ENCODE results near the gene FBXO10. TPM values are rescaled to one million over a fixed set of nuclear protein-coding genes. Genes with fewer than 3 reads are reported as not detected.

Gene FBXO10
- total RNA-seq, 1 donor from 2014 or later: 68.7 TPM

DNA sequence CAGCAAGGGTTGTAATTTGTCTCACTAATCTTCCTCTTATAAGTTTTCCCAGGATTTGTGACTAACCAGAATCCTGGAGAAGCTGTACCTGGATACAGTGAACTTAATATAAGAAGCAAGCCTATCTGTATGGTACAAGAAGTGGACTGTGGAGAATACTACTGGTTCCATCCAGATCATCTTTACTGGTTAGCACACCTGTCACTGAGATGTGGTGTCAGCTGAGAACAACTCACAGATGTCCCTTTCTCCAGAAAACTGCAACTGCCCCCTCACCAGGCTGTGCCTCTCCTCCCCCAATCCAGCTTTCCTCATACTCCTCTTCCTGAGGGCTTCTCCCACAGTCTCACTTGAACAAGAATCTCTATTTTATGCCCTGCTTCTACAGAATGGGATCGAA lies 4.9 kb downstream of the FBXO10 start:
- peak overlapping the region; percentile 36 for H3K27ac Mint-ChIP-seq (ENCODE audit: unreplicated experiment)
- H3K27me3 Mint-ChIP-seq (ENCODE audit: unreplicated experiment): peaks cover 5% of the 10 kb centered on the region
- no peak for DNase-seq
- peaks cover 34% of the 10 kb centered on the region for H3K4me1 Mint-ChIP-seq (ENCODE audit: low read depth, unreplicated experiment)
- peak overlapping the region; percentile 40 for H3K4me3 Mint-ChIP-seq (ENCODE audit: unreplicated experiment)
- TF ChIP-seq, protein P1, sequence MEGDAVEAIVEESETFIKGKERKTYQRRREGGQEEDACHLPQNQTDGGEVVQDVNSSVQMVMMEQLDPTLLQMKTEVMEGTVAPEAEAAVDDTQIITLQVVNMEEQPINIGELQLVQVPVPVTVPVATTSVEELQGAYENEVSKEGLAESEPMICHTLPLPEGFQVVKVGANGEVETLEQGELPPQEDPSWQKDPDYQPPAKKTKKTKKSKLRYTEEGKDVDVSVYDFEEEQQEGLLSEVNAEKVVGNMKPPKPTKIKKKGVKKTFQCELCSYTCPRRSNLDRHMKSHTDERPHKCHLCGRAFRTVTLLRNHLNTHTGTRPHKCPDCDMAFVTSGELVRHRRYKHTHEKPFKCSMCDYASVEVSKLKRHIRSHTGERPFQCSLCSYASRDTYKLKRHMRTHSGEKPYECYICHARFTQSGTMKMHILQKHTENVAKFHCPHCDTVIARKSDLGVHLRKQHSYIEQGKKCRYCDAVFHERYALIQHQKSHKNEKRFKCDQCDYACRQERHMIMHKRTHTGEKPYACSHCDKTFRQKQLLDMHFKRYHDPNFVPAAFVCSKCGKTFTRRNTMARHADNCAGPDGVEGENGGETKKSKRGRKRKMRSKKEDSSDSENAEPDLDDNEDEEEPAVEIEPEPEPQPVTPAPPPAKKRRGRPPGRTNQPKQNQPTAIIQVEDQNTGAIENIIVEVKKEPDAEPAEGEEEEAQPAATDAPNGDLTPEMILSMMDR (IDR thresholded peaks at IDR 0.05; ENCODE audit: partially characterized antibody, unreplicated experiment): no peak
- H3K36me3 Mint-ChIP-seq (ENCODE audit: unreplicated experiment): no peaks in the 10 kb centered on the region
- H3K9me3 Mint-ChIP-seq (ENCODE audit: unreplicated experiment): peaks cover 12% of the 10 kb centered on the region

DNA sequence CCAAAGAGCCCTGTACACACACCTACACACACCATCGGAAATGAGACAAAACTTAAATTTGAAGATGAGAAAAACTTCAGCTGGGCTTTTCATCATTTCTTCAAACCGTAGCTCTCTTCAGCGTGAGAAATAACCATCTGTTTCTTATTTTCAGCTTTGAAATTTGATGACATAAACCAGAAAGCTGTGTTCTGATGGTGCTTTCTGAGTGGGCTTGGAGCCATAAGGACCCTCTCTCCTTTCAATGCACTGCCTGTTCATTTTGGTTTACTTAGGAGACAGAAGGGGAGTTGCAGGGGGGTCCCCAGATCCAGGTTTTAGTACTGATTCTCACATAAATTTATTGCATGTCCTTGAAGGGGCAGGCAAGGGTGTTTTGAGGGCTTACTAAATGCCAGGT lies 9.5 kb downstream of the FBXO10 start:
- H3K9me3 Mint-ChIP-seq (ENCODE audit: unreplicated experiment): peaks cover 2% of the 10 kb centered on the region
- no peak for DNase-seq
- peaks cover 22% of the 10 kb centered on the region for H3K36me3 Mint-ChIP-seq (ENCODE audit: unreplicated experiment)
- peaks cover 28% of the 10 kb centered on the region for H3K4me1 Mint-ChIP-seq (ENCODE audit: low read depth, unreplicated experiment)
- H3K27ac Mint-ChIP-seq (ENCODE audit: unreplicated experiment): no peak overlapping the region
- TF ChIP-seq, protein P1 (IDR thresholded peaks at IDR 0.05; ENCODE audit: partially characterized antibody, unreplicated experiment): no peak
- H3K27me3 Mint-ChIP-seq (ENCODE audit: unreplicated experiment): no peaks in the 10 kb centered on the region
- no peak overlapping the region for H3K4me3 Mint-ChIP-seq (ENCODE audit: unreplicated experiment)

DNA sequence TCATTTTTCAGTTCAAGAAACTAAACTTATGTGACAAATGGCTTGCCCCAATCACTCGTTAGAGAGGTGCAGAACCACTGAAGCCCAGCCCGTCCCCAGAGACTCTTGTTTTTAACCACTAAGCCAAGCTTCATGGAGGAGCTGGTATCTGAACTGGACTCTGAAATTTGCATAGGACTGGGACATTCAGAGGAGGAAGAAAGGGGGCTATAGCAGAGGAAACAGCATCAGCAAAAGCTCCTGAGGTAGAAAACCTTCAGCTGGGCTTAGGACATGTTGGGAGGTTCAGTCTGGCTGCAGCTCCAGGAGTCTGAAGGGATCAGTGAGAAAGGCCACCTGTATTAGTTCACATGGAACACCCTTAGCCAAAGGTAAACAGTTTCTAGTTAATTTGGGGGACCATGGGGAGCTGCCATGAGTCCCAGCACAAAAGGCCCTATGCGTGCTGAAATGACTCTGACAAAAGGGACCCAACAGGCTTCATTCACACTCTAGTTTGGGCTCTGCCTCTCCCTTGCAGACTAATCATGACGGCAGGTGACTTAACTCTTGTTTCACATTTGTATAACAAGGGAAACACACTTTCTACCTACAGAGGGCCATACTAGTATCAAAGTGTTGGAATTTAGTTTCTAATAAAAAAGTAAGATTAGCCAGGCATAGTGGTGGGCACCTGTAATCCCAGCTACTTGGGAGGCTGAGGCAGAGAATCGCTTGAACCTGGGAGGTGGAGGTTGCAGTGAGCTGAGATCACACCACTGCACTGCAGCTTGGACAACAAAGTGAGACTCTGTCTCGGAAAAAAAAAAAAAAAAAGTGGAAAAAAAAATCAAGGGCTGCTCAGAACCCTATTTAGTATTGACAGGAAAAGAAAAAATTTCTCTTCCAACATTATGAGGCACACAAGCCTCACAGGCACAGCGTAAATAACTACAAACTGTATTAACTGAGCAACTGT lies 10.2 kb downstream of the FBXO10 start:
- Mint-ChIP-seq H3K4me3 (ENCODE audit: unreplicated experiment) (no peak overlapping the region), H3K4me1 (ENCODE audit: low read depth, unreplicated experiment) (peaks cover 30% of the 10 kb centered on the region), H3K36me3 (ENCODE audit: unreplicated experiment) (peaks cover 22% of the 10 kb centered on the region), H3K9me3 (ENCODE audit: unreplicated experiment) (peaks cover 2% of the 10 kb centered on the region), H3K27ac (ENCODE audit: unreplicated experiment) (no peak overlapping the region), H3K27me3 (ENCODE audit: unreplicated experiment) (no peaks in the 10 kb centered on the region)
- TF ChIP-seq, protein P1 (IDR thresholded peaks at IDR 0.05; ENCODE audit: partially characterized antibody, unreplicated experiment): no peak
- DNase-seq: no peak

DNA sequence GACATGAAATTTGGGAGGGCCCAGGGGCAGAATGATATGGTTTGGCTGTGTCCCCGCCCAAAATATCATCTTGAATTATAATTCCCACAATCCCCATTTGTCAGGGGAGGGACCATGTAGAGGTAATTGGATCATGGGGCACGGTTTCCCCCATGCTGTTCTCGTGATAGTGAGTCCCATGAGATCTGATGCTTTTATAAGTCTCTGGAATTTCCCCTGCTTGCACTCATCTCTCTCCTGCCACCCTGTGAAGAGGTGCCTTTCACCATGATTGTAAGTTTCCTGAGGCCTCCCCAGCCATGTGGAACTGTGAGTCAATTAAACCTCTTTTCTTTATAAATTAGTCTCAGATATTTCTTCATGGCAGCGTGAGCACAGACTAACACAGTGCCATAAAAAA lies 11.3 kb downstream of the FBXO10 start:
- no peak overlapping the region for H3K4me3 Mint-ChIP-seq (ENCODE audit: unreplicated experiment)
- peaks cover 4% of the 10 kb centered on the region for H3K9me3 Mint-ChIP-seq (ENCODE audit: unreplicated experiment)
- TF ChIP-seq, protein P1 (IDR thresholded peaks at IDR 0.05; ENCODE audit: partially characterized antibody, unreplicated experiment): no peak
- DNase-seq: no peak
- peaks cover 22% of the 10 kb centered on the region for H3K36me3 Mint-ChIP-seq (ENCODE audit: unreplicated experiment)
- H3K27ac Mint-ChIP-seq (ENCODE audit: unreplicated experiment): peak overlapping the region; percentile 8
- H3K4me1 Mint-ChIP-seq (ENCODE audit: low read depth, unreplicated experiment): peaks cover 30% of the 10 kb centered on the region
- H3K27me3 Mint-ChIP-seq (ENCODE audit: unreplicated experiment): no peaks in the 10 kb centered on the region

Measured in glutamatergic neuron (in vitro differentiated cells).